Neuron (in vitro differentiated cells): ENCODE data around the gene CEL.
"Not testable (repeated sequence)": the region's sequence is repeated elsewhere in the genome, so short reads cannot be mapped to it uniquely, and the experiment has no call there.

ENCODE experiments used
- H2AFZ ChIP-seq: one replicate; pipeline ENCODE4 v1.6.1; 2013; ENCODE audit warnings: low read depth, mild to moderate bottlenecking, inconsistent platforms, low read length, moderate library complexity
- H3K27me3 ChIP-seq: one replicate; pipeline ENCODE4 v1.6.1; 2013; ENCODE audit warnings: low read length; ENCODE audit not compliant: insufficient read depth
- H3K36me3 ChIP-seq: one replicate; pipeline ENCODE4 v1.6.1; 2013; ENCODE audit warnings: low read length; ENCODE audit not compliant: insufficient read depth
- H3K4me1 ChIP-seq: one replicate; pipeline ENCODE4 v1.6.1; 2013; ENCODE audit warnings: low read length; ENCODE audit not compliant: insufficient read depth
- H3K4me3 ChIP-seq: 2 replicates; pipeline ENCODE4 v1.5.1; 2013; ENCODE audit warnings: mild to moderate bottlenecking, low read length, moderate library complexity
- H3K9me3 ChIP-seq: one replicate; pipeline ENCODE4 v1.6.1; 2013; ENCODE audit warnings: low read length

Gene CEL

GRCh38 chr9:133086212-133086860, 24.6 kb downstream of the CEL start:
- not testable (repeated sequence) for H3K36me3 ChIP-seq, H3K27me3 ChIP-seq, H2AFZ ChIP-seq, H3K9me3 ChIP-seq, H3K4me3 ChIP-seq, H3K4me1 ChIP-seq

- Histone ChIP-seq H3K36me3 (no peaks in the 10 kb centered on the region), H3K9me3 (no peaks in the 10 kb centered on the region), H3K27me3 (no peaks in the 10 kb centered on the region), H3K4me3 (no peak overlapping the region), H2AFZ (no peak overlapping the region), H3K4me1 (no peaks in the 10 kb centered on the region)
Measured at GRCh38 chr9:133086894-133087293, 25.1 kb downstream of the CEL start.

DNA sequence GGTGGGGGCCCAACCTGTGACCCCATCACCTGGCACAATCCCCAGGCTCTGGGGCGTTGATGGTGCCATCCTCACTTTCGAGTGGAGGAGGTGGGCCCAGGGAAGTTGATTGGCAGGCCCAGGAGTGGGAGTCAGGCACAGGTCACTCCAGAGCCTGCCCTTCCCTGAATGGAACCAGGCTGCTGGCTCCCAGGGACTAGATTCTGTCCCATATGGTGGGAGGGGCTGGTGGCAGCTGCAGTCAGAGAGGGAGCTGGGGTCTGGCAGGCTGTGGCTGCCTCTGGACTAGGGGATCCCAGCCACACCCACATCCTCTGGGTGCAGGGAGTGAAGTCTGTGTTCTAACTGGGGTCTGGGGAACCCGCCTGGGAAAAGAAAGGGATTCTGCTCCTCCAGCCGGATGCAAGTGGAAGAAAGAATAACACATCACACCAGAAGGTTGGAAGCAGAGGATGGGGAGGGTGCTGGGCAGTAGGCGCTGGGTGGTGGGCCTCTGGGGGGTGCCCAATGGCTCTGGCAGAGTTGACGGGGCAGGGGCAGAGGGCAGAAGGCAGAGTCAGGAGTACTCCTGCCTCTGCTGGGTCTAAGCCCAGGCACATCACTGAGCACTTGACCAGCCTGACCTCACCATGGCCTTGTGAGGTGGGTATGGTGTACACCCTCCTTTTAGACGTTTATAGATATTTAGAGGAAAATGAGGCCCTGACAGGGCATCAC, 25.8 kb downstream of the CEL start:
- no peaks in the 10 kb centered on the region for H3K27me3 ChIP-seq
- H3K4me1 ChIP-seq, result no peaks in the 10 kb centered on the region
- H3K4me3 ChIP-seq, result no peak overlapping the region
- H3K9me3 ChIP-seq, result no peaks in the 10 kb centered on the region
- H2AFZ ChIP-seq, result no peak overlapping the region
- H3K36me3 ChIP-seq, result no peaks in the 10 kb centered on the region

DNA sequence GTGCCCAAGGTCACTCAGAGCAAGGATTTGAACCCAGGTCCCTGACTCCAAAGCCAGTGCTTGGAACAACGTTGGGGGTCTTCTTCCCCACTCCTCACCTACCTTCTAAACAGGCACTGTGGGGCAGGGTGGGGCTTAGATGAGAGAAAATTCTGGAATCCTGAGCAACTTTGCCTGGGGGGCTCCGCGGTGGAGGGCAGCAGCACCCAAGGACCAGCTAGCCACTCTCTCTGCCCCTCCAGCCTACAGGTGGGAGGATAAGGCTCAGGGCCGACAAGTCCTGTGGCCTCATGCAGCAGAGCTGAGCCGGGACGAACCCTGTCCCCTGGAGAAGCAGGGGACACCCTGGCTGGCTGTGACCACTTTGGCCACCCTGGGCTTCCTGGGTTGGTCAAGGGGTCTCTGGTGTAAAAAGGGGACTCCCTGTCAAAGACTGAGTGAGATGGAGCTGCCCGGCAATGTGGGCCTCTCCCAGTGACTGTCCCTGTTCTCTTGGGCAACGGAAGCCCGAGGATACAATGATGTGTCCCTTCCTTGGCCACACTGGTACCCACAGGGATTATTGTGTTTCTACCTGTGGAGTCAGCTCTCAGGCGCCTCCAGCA, 26.5 kb downstream of the CEL start:
- no peaks in the 10 kb centered on the region for H3K27me3 ChIP-seq
- H3K4me3 ChIP-seq, result no peak overlapping the region
- no peaks in the 10 kb centered on the region for H3K36me3 ChIP-seq
- no peaks in the 10 kb centered on the region for H3K4me1 ChIP-seq
- H3K9me3 ChIP-seq, result no peaks in the 10 kb centered on the region
- no peak overlapping the region for H2AFZ ChIP-seq

GRCh38 chr9:133088756-133089155, 27.0 kb downstream of the CEL start:
- Histone ChIP-seq H3K27me3 (no peaks in the 10 kb centered on the region), H3K36me3 (no peaks in the 10 kb centered on the region), H2AFZ (no peak overlapping the region), H3K4me1 (no peaks in the 10 kb centered on the region), H3K9me3 (no peaks in the 10 kb centered on the region), H3K4me3 (no peak overlapping the region)

GRCh38 chr9:133089271-133089671, 27.5 kb downstream of the CEL start:
- Histone ChIP-seq H3K36me3 (no peaks in the 10 kb centered on the region), H3K9me3 (no peaks in the 10 kb centered on the region), H2AFZ (no peak overlapping the region), H3K4me3 (no peak overlapping the region), H3K4me1 (no peaks in the 10 kb centered on the region), H3K27me3 (no peaks in the 10 kb centered on the region)

DNA sequence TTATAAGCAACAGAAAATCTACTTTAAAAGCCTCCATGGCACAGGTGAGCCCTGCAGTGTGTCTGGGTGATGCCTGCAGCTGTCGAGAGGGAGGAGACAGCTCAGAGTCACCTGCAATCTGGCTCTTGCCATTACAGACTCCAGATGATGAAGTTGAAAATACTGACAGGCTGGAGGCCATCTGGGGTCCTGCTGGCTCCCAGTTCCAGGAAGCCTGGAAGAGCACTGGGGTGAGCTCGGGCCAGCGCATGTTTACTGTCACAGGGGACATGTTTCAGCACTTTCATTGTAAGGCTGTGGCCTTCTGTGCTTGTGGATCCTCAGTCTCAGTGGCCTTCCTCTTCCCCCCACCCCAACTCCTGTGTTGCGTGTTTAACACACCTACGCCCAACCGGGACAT, 28.4 kb downstream of the CEL start:
- no peaks in the 10 kb centered on the region for H3K36me3 ChIP-seq
- no peaks in the 10 kb centered on the region for H3K4me1 ChIP-seq
- H3K4me3 ChIP-seq, result no peak overlapping the region
- peaks cover 2% of the 10 kb centered on the region for H3K9me3 ChIP-seq
- no peak overlapping the region for H2AFZ ChIP-seq
- no peaks in the 10 kb centered on the region for H3K27me3 ChIP-seq

GRCh38 chr9:133090752-133091385, 29.1 kb downstream of the CEL start:
- peaks cover 6% of the 10 kb centered on the region for H3K9me3 ChIP-seq
- H2AFZ ChIP-seq, result no peak overlapping the region
- no peaks in the 10 kb centered on the region for H3K36me3 ChIP-seq
- H3K27me3 ChIP-seq, result no peaks in the 10 kb centered on the region
- no peak overlapping the region for H3K4me3 ChIP-seq
- no peaks in the 10 kb centered on the region for H3K4me1 ChIP-seq

DNA sequence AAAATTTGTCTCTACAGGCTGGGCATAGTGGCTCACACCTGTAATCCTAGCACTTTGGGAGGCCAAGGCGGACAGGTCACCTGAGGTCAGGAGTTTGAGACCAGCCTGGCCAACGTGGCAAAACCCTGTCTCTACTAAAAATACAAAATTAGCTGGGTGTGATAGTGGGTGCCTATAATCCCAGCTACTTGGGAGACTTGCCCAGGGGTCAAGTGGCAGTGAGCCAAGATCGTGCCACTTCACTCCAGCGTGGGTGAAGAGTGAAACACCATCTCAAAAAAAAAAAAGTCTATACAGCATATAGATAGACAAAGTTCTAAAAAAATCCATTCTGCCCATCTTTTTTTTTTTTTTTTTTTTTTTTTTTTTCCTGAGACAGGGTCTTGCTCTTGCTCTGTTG, 32.6 kb downstream of the CEL start:
- H3K4me3 ChIP-seq, H3K27me3 ChIP-seq, H2AFZ ChIP-seq, H3K4me1 ChIP-seq: not testable (repeated sequence)
- H3K9me3 ChIP-seq, result peaks cover 34% of the 10 kb centered on the region
- peaks cover 32% of the 10 kb centered on the region for H3K36me3 ChIP-seq

- Histone ChIP-seq H2AFZ (no peak overlapping the region), H3K36me3 (peaks cover 37% of the 10 kb centered on the region), H3K9me3 (peaks cover 34% of the 10 kb centered on the region), H3K4me3 (no peak overlapping the region), H3K27me3 (no peaks in the 10 kb centered on the region), H3K4me1 (no peaks in the 10 kb centered on the region)
Measured at GRCh38 chr9:133094842-133095393, 33.1 kb downstream of the CEL start.

DNA sequence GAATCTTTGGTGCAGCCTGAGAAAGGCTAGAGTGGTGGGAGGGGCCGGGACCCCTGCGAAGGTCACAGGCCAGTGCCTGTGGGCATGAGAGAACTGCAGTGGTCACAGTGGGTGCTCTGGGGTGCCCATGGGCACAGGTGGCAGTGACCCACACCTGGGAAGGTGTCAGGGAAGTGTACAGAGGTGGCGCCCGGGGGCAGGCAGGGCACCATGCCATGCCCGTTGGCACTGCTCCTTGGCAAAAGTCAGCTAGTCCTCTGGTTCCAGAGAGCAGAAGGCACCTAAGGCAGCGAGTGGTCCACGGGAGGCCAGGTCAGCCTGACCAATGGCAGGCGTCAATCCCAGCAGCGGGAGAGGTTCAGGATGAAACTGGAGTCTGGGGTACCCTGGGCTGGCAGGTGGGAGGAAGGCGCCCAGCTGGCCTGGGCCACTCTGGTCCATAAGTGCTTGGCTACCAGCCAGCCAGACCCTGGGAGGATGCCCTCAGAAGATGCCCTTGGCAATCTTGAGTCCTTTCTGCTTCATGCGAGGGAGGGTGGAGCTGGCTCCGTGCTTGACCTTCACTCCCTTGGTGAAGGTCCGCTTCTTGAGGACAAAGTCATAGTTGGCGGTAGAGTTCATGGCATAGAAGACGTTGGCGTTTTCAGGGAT, 36.4 kb downstream of the CEL start:
- no peaks in the 10 kb centered on the region for H3K27me3 ChIP-seq
- no peak overlapping the region for H2AFZ ChIP-seq
- H3K4me3 ChIP-seq, result no peak overlapping the region
- peaks cover 70% of the 10 kb centered on the region for H3K36me3 ChIP-seq
- H3K9me3 ChIP-seq, result peaks cover 34% of the 10 kb centered on the region
- no peaks in the 10 kb centered on the region for H3K4me1 ChIP-seq

DNA sequence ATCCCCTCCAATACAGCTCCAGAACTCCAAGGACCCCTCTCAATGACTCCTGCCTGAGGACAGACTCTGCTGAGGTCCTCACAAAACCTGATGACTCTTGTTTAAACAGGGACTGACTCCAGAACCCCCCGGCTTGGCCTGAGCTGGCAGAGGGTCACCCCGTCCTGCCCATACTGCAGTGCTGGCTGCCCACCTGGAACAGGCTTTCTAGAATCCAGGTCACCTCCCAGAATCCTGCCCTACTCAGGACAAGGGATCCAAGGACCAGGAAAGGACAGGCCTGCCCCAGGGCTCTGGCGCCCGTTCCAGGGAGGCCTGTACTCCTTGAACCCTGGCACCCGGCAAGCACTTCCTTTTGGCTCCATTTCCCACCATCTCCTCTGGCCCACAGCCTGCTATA, 37.1 kb downstream of the CEL start:
- no peak overlapping the region for H3K4me3 ChIP-seq
- H3K27me3 ChIP-seq, result no peaks in the 10 kb centered on the region
- peaks cover 34% of the 10 kb centered on the region for H3K9me3 ChIP-seq
- H2AFZ ChIP-seq, result no peak overlapping the region
- peaks cover 74% of the 10 kb centered on the region for H3K36me3 ChIP-seq
- no peaks in the 10 kb centered on the region for H3K4me1 ChIP-seq
